ENCODE data around the gene RGS6. TPM values are rescaled to one million over a fixed set of nuclear protein-coding genes. Genes with fewer than 3 reads are reported as not detected.

Gene RGS6
- polyA plus RNA-seq, 3 donors: not detected

GRCh38 chr14:72439707-72440106, 507.5 kb downstream of the RGS6 start:
- Mint-ChIP-seq H3K27ac (no peak overlapping the region), H3K4me3 (peak overlapping the region in 1 of 2 donors; percentile 54), H3K4me1 (peaks cover 22% of the 10 kb centered on the region), H3K9me3 (peaks cover 0 to 2% (median 0%) of the 10 kb centered on the region in 7 donors), H3K36me3 (no peaks in the 10 kb centered on the region), H3K27me3 (ENCODE audit: low read depth in 3 of 3) (peaks cover 3 to 15% (median 5%) of the 10 kb centered on the region in 3 donors)
- WGBS (ENCODE audit: insufficient coverage): 0% methylated on average over 4 of the region's 4 CpGs
- DNase-seq: no peak
- Histone ChIP-seq H4K20me1 (ENCODE audit: insufficient read depth, low read length) (no peaks in the 10 kb centered on the region), H3K27me3 (ENCODE audit: control insufficient read depth in 2 of 2, insufficient read depth in 2 of 2, low read length in 2 of 2) (no peaks in the 10 kb centered on the region), H2AFZ (ENCODE audit: insufficient read depth, low read depth, low read length, poor library complexity, severe bottlenecking) (no peak overlapping the region), H3K4me1 (ENCODE audit: control insufficient read depth in 1 of 2, insufficient read depth in 2 of 2, low read length in 2 of 2) (peaks cover 4 to 10% of the 10 kb centered on the region in 2 donors), H3K9ac (ENCODE audit: insufficient read depth, low read length, poor library complexity, severe bottlenecking) (no peak overlapping the region), H3K9me3 (replicated peaks in 1 of 2; ENCODE audit: control insufficient read depth in 1 of 2, insufficient read depth in 1 of 2, low read length in 2 of 2) (no peaks in the 10 kb centered on the region), H3K27ac (ENCODE audit: low read depth in 1 of 2, low read length in 2 of 2) (no peak overlapping the region), H3K79me2 (ENCODE audit: insufficient read depth, low read length) (no peaks in the 10 kb centered on the region), H3K4me3 (replicated peaks in 1 of 3; ENCODE audit: low read depth in 2 of 3, low read length in 3 of 3) (no peak overlapping the region), H3K4me2 (replicated peaks; ENCODE audit: extremely low read depth, low read length, poor library complexity, severe bottlenecking) (no peak overlapping the region), H3K36me3 (replicated peaks in 1 of 2; ENCODE audit: control insufficient read depth in 1 of 2, insufficient read depth in 2 of 2, low read length in 2 of 2) (no peaks in the 10 kb centered on the region)
- intact Hi-C loops (cut with micrococcal nuclease): no loop called here
- no peak for TF ChIP-seq CTCF (IDR thresholded peaks at IDR 0.05)

- 88% methylated on average over 1 of the region's 2 CpGs for WGBS (ENCODE audit: insufficient coverage)
- peak overlapping the region in 1 of 2 donors; percentile 77 for H3K4me3 Mint-ChIP-seq
- H3K27ac Mint-ChIP-seq: no peak overlapping the region
- H3K27me3 ChIP-seq (ENCODE audit: control insufficient read depth in 2 of 2, insufficient read depth in 2 of 2, low read length in 2 of 2): no peaks in the 10 kb centered on the region
- H3K27ac ChIP-seq (ENCODE audit: low read depth in 1 of 2, low read length in 2 of 2): no peak overlapping the region
- no peaks in the 10 kb centered on the region for H3K9me3 ChIP-seq (replicated peaks in 1 of 2; ENCODE audit: control insufficient read depth in 1 of 2, insufficient read depth in 1 of 2, low read length in 2 of 2)
- peaks cover 4 to 10% of the 10 kb centered on the region in 2 donors for H3K4me1 ChIP-seq (ENCODE audit: control insufficient read depth in 1 of 2, insufficient read depth in 2 of 2, low read length in 2 of 2)
- peaks cover 3 to 12% (median 6%) of the 10 kb centered on the region in 3 donors for H3K27me3 Mint-ChIP-seq (ENCODE audit: low read depth in 3 of 3)
- H3K4me2 ChIP-seq (replicated peaks; ENCODE audit: extremely low read depth, low read length, poor library complexity, severe bottlenecking): no peak overlapping the region
- H4K20me1 ChIP-seq (ENCODE audit: insufficient read depth, low read length): no peaks in the 10 kb centered on the region
- H2AFZ ChIP-seq (ENCODE audit: insufficient read depth, low read depth, low read length, poor library complexity, severe bottlenecking): peak overlapping the region; percentile 52
- intact Hi-C loops (cut with micrococcal nuclease): no loop called here
- peaks cover 0 to 2% (median 0%) of the 10 kb centered on the region in 7 donors for H3K9me3 Mint-ChIP-seq
- H3K36me3 Mint-ChIP-seq: no peaks in the 10 kb centered on the region
- H3K4me3 ChIP-seq (replicated peaks in 1 of 3; ENCODE audit: low read depth in 2 of 3, low read length in 3 of 3): no peak overlapping the region
- H3K79me2 ChIP-seq (ENCODE audit: insufficient read depth, low read length): no peaks in the 10 kb centered on the region
- no peak overlapping the region for H3K9ac ChIP-seq (ENCODE audit: insufficient read depth, low read length, poor library complexity, severe bottlenecking)
- TF ChIP-seq CTCF (IDR thresholded peaks at IDR 0.05): no peak
- DNase-seq: no peak
- no peaks in the 10 kb centered on the region for H3K36me3 ChIP-seq (replicated peaks in 1 of 2; ENCODE audit: control insufficient read depth in 1 of 2, insufficient read depth in 2 of 2, low read length in 2 of 2)
- H3K4me1 Mint-ChIP-seq: peaks cover 22% of the 10 kb centered on the region
Observed at GRCh38 chr14:72443256-72443655, 511.0 kb downstream of the RGS6 start.
